WTC11 (cell line): Measurements from ENCODE around the gene PMFBP1. TPM values are rescaled to one million over a fixed set of nuclear protein-coding genes. Genes with fewer than 3 reads are reported as not detected.

Experiments used
- ATAC-seq: fragments of 200-7000 bp; cut with Tn5 transposase; 2 replicates; pipeline ENCODE4 v1.10.0; 2021; ENCODE audit warnings: mild to moderate bottlenecking, moderate library complexity
- CTCF ChIA-PET: fragments of 300-600 bp; sonication (Branson Sonifier 250); formaldehyde crosslinking; loops from one replicate; lab custom pipeline; 2021; ENCODE audit warnings: antibody characterized with exemption; lab: Charles Lee
- POLR2A ChIA-PET: fragments of 350-600 bp; sonication (Branson Sonifier 250); formaldehyde crosslinking; loops from one replicate; lab custom pipeline; 2021; ENCODE audit warnings: antibody characterized with exemption; lab: Charles Lee
- DNase-seq: peaks from one replicate; pipeline ENCODE4 v3.0.0; 2021; ENCODE audit warnings: low spot score
- H3K27ac Mint-ChIP-seq: 2 replicates; pipeline ENCODE4 v1.8.0; 2021; ENCODE audit warnings: mixed read lengths
- H3K27me3 Mint-ChIP-seq: 2 replicates; pipeline ENCODE4 v1.8.0; 2021; ENCODE audit warnings: low read depth, mild to moderate bottlenecking, moderate library complexity, mixed read lengths
- H3K36me3 Mint-ChIP-seq: 2 replicates; pipeline ENCODE4 v1.8.0; 2021; ENCODE audit warnings: mixed read lengths
- H3K4me1 Mint-ChIP-seq: 2 replicates; pipeline ENCODE4 v1.8.0; 2022; ENCODE audit warnings: mixed read lengths
- H3K4me3 Mint-ChIP-seq: 2 replicates; pipeline ENCODE4 v1.8.0; 2021; ENCODE audit warnings: mild to moderate bottlenecking, moderate library complexity, mixed read lengths
- H3K9me3 Mint-ChIP-seq: 2 replicates; pipeline ENCODE4 v1.8.0; 2021; ENCODE audit warnings: mixed read lengths
- ATF1 ChIP-seq: sonication (generic); formaldehyde crosslinking; IDR thresholded peaks from 2 replicates; pipeline ENCODE4 v1.8.1; 2023; ENCODE audit warnings: mild to moderate bottlenecking, moderate library complexity, missing genetic modification reagents
- CREB1 ChIP-seq: sonication (generic); formaldehyde crosslinking; IDR thresholded peaks from 2 replicates; pipeline ENCODE4 v1.8.0; 2023; ENCODE audit warnings: mild to moderate bottlenecking, missing genetic modification reagents
- CREM ChIP-seq: sonication (generic); formaldehyde crosslinking; IDR thresholded peaks from 2 replicates; pipeline ENCODE4 v1.8.1; 2022; ENCODE audit warnings: mild to moderate bottlenecking, missing genetic modification reagents, moderate library complexity
- ESRRA ChIP-seq: sonication (generic); formaldehyde crosslinking; IDR thresholded peaks from 2 replicates; pipeline ENCODE4 v1.8.1; 2022; ENCODE audit warnings: mild to moderate bottlenecking, missing genetic modification reagents, borderline replicate concordance
- GRHL2 ChIP-seq: fragments of 250-450 bp; sonication (Bioruptor Pico); IDR thresholded peaks from 2 replicates; pipeline ENCODE4 v1.8.0; 2022; ENCODE audit warnings: mild to moderate bottlenecking, moderate library complexity; ENCODE audit not compliant: insufficient replicate concordance, severe bottlenecking
- MYBL2 ChIP-seq: sonication (generic); formaldehyde crosslinking; IDR thresholded peaks from 2 replicates; pipeline ENCODE4 v1.8.1; 2023; ENCODE audit warnings: mild to moderate bottlenecking, moderate library complexity, missing genetic modification reagents
- NFE2L1 ChIP-seq: sonication (generic); formaldehyde crosslinking; IDR thresholded peaks from 2 replicates; pipeline ENCODE4 v1.8.1; 2023; ENCODE audit warnings: missing genetic modification reagents
- RELA ChIP-seq: sonication (generic); formaldehyde crosslinking; IDR thresholded peaks from 2 replicates; pipeline ENCODE4 v1.8.1; 2022; ENCODE audit warnings: missing genetic modification reagents, mild to moderate bottlenecking, borderline replicate concordance
- SP1 ChIP-seq: sonication (generic); formaldehyde crosslinking; conservative IDR thresholded peaks from 2 replicates; pipeline ENCODE4 v1.8.1; 2022; ENCODE audit warnings: missing genetic modification reagents
- TEAD4 ChIP-seq: sonication (generic); formaldehyde crosslinking; IDR thresholded peaks from 2 replicates; pipeline ENCODE4 v1.8.0; 2022; ENCODE audit warnings: mild to moderate bottlenecking, missing genetic modification reagents
- ZNF317 ChIP-seq: sonication (generic); formaldehyde crosslinking; IDR thresholded peaks from 2 replicates; pipeline ENCODE4 v1.8.1; 2023; ENCODE audit warnings: low read depth, mild to moderate bottlenecking, moderate library complexity, missing genetic modification reagents, borderline replicate concordance
- total RNA-seq: library from RNA; stranded (reverse); gene quantifications from 3 replicates; pipeline ENCODE4 v1.2.3, GENCODE V29; 2021
- TF ChIP-seq, protein P1 (sequence below): sonication (generic); formaldehyde crosslinking; IDR thresholded peaks from 2 replicates; pipeline ENCODE4 v1.8.0; 2022; ENCODE audit warnings: mild to moderate bottlenecking, missing genetic modification reagents
- TF ChIP-seq, protein P2 (sequence below): sonication (generic); formaldehyde crosslinking; IDR thresholded peaks from 2 replicates; pipeline ENCODE4 v1.8.1; 2023; ENCODE audit warnings: mild to moderate bottlenecking, missing genetic modification reagents
- TF ChIP-seq, protein P3 (sequence below): sonication (generic); formaldehyde crosslinking; IDR thresholded peaks from 2 replicates; pipeline ENCODE4 v1.8.1; 2022; ENCODE audit warnings: missing genetic modification reagents, borderline replicate concordance
- TF ChIP-seq, protein P4 (sequence below): sonication (generic); formaldehyde crosslinking; IDR thresholded peaks from 2 replicates; pipeline ENCODE4 v1.8.0; 2023; ENCODE audit warnings: mild to moderate bottlenecking, missing genetic modification reagents
- TF ChIP-seq, protein P5 (sequence below): sonication (generic); formaldehyde crosslinking; IDR thresholded peaks from 2 replicates; pipeline ENCODE4 v1.8.1; 2022; ENCODE audit warnings: low read depth, missing genetic modification reagents, borderline replicate concordance
- TF ChIP-seq, protein P6 (sequence below): sonication (generic); formaldehyde crosslinking; IDR thresholded peaks from 2 replicates; pipeline ENCODE4 v1.8.1; 2023; ENCODE audit warnings: mild to moderate bottlenecking, missing genetic modification reagents
- TF ChIP-seq, protein P7 (sequence below): fragments of 250-450 bp; sonication (Bioruptor Pico); IDR thresholded peaks from 2 replicates; pipeline ENCODE4 v1.9.0; 2021; ENCODE audit warnings: mild to moderate bottlenecking
- TF ChIP-seq, protein P8 (sequence below): sonication (generic); formaldehyde crosslinking; IDR thresholded peaks from 2 replicates; pipeline ENCODE4 v1.8.0; 2022; ENCODE audit warnings: mild to moderate bottlenecking, missing genetic modification reagents
- TF ChIP-seq, protein P9 (sequence below): sonication (generic); formaldehyde crosslinking; conservative IDR thresholded peaks from 2 replicates; pipeline ENCODE4 v1.8.1; 2023; ENCODE audit warnings: mild to moderate bottlenecking, low read depth, missing genetic modification reagents, moderate library complexity

PMFBP1 gene
- total RNA-seq, 1 experiment from 2014 or later: 1.9 TPM

DNA sequence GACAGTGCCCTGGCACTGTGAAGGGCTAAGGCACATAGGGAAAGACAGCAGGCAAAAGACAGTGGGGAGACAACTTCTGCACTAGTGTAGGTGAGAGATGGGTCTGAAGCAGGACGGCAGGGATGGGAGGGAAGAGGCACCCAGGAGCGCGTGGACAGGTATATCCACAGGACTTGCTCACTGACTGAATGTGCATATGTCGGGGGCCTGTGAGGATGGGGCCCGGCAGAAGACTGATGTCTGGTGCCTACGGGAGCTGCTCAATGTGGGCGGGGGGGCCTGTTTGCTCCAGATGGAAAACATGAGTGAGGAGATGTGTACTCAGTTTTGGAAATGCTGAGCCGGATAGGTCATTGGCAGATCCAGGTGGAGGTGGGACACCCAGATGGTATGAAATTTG lies 47.3 kb upstream of the PMFBP1 start:
- Mint-ChIP-seq H3K27ac (no peak overlapping the region), H3K4me1 (no peaks in the 10 kb centered on the region), H3K4me3 (no peak overlapping the region), H3K27me3 (no peaks in the 10 kb centered on the region), H3K36me3 (peaks cover 14% of the 10 kb centered on the region), H3K9me3 (peaks cover 17% of the 10 kb centered on the region)
- ATAC-seq: no peak
- TF ChIP-seq, protein P1, sequence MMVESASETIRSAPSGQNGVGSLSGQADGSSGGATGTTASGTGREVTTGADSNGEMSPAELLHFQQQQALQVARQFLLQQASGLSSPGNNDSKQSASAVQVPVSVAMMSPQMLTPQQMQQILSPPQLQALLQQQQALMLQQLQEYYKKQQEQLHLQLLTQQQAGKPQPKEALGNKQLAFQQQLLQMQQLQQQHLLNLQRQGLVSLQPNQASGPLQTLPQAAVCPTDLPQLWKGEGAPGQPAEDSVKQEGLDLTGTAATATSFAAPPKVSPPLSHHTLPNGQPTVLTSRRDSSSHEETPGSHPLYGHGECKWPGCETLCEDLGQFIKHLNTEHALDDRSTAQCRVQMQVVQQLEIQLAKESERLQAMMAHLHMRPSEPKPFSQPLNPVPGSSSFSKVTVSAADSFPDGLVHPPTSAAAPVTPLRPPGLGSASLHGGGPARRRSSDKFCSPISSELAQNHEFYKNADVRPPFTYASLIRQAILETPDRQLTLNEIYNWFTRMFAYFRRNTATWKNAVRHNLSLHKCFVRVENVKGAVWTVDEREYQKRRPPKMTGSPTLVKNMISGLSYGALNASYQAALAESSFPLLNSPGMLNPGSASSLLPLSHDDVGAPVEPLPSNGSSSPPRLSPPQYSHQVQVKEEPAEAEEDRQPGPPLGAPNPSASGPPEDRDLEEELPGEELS (CRISPR knock-in tag): no peak
- TF ChIP-seq GRHL2 (no peak), RELA (no peak), NFE2L1 (CRISPR knock-in tag) (no peak), SP1 (CRISPR knock-in tag) (no peak), CREB1 (CRISPR knock-in tag) (no peak), ZNF317 (no peak), TEAD4 (no peak), CREM (no peak), ESRRA (CRISPR knock-in tag) (no peak), ATF1 (CRISPR knock-in tag) (no peak), MYBL2 (no peak)
- TF ChIP-seq, protein P2, sequence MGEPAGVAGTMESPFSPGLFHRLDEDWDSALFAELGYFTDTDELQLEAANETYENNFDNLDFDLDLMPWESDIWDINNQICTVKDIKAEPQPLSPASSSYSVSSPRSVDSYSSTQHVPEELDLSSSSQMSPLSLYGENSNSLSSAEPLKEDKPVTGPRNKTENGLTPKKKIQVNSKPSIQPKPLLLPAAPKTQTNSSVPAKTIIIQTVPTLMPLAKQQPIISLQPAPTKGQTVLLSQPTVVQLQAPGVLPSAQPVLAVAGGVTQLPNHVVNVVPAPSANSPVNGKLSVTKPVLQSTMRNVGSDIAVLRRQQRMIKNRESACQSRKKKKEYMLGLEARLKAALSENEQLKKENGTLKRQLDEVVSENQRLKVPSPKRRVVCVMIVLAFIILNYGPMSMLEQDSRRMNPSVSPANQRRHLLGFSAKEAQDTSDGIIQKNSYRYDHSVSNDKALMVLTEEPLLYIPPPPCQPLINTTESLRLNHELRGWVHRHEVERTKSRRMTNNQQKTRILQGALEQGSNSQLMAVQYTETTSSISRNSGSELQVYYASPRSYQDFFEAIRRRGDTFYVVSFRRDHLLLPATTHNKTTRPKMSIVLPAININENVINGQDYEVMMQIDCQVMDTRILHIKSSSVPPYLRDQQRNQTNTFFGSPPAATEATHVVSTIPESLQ (CRISPR knock-in tag): no peak
- TF ChIP-seq, protein P3, sequence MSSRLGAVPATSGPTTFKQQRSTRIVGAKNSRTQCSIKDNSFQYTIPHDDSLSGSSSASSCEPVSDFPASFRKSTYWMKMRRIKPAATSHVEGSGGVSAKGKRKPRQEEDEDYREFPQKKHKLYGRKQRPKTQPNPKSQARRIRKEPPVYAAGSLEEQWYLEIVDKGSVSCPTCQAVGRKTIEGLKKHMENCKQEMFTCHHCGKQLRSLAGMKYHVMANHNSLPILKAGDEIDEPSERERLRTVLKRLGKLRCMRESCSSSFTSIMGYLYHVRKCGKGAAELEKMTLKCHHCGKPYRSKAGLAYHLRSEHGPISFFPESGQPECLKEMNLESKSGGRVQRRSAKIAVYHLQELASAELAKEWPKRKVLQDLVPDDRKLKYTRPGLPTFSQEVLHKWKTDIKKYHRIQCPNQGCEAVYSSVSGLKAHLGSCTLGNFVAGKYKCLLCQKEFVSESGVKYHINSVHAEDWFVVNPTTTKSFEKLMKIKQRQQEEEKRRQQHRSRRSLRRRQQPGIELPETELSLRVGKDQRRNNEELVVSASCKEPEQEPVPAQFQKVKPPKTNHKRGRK (CRISPR knock-in tag): no peak
- TF ChIP-seq, protein P4, sequence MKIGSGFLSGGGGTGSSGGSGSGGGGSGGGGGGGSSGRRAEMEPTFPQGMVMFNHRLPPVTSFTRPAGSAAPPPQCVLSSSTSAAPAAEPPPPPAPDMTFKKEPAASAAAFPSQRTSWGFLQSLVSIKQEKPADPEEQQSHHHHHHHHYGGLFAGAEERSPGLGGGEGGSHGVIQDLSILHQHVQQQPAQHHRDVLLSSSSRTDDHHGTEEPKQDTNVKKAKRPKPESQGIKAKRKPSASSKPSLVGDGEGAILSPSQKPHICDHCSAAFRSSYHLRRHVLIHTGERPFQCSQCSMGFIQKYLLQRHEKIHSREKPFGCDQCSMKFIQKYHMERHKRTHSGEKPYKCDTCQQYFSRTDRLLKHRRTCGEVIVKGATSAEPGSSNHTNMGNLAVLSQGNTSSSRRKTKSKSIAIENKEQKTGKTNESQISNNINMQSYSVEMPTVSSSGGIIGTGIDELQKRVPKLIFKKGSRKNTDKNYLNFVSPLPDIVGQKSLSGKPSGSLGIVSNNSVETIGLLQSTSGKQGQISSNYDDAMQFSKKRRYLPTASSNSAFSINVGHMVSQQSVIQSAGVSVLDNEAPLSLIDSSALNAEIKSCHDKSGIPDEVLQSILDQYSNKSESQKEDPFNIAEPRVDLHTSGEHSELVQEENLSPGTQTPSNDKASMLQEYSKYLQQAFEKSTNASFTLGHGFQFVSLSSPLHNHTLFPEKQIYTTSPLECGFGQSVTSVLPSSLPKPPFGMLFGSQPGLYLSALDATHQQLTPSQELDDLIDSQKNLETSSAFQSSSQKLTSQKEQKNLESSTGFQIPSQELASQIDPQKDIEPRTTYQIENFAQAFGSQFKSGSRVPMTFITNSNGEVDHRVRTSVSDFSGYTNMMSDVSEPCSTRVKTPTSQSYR (CRISPR knock-in tag): no peak
- TF ChIP-seq, protein P5, sequence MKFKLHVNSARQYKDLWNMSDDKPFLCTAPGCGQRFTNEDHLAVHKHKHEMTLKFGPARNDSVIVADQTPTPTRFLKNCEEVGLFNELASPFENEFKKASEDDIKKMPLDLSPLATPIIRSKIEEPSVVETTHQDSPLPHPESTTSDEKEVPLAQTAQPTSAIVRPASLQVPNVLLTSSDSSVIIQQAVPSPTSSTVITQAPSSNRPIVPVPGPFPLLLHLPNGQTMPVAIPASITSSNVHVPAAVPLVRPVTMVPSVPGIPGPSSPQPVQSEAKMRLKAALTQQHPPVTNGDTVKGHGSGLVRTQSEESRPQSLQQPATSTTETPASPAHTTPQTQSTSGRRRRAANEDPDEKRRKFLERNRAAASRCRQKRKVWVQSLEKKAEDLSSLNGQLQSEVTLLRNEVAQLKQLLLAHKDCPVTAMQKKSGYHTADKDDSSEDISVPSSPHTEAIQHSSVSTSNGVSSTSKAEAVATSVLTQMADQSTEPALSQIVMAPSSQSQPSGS: no peak
- TF ChIP-seq, protein P6, sequence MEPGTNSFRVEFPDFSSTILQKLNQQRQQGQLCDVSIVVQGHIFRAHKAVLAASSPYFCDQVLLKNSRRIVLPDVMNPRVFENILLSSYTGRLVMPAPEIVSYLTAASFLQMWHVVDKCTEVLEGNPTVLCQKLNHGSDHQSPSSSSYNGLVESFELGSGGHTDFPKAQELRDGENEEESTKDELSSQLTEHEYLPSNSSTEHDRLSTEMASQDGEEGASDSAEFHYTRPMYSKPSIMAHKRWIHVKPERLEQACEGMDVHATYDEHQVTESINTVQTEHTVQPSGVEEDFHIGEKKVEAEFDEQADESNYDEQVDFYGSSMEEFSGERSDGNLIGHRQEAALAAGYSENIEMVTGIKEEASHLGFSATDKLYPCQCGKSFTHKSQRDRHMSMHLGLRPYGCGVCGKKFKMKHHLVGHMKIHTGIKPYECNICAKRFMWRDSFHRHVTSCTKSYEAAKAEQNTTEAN (CRISPR knock-in tag): no peak
- TF ChIP-seq, protein P7, sequence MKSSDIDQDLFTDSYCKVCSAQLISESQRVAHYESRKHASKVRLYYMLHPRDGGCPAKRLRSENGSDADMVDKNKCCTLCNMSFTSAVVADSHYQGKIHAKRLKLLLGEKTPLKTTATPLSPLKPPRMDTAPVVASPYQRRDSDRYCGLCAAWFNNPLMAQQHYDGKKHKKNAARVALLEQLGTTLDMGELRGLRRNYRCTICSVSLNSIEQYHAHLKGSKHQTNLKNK (CRISPR knock-in tag): no peak
- TF ChIP-seq, protein P8, sequence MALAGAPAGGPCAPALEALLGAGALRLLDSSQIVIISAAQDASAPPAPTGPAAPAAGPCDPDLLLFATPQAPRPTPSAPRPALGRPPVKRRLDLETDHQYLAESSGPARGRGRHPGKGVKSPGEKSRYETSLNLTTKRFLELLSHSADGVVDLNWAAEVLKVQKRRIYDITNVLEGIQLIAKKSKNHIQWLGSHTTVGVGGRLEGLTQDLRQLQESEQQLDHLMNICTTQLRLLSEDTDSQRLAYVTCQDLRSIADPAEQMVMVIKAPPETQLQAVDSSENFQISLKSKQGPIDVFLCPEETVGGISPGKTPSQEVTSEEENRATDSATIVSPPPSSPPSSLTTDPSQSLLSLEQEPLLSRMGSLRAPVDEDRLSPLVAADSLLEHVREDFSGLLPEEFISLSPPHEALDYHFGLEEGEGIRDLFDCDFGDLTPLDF (CRISPR knock-in tag): no peak
- TF ChIP-seq, protein P9, sequence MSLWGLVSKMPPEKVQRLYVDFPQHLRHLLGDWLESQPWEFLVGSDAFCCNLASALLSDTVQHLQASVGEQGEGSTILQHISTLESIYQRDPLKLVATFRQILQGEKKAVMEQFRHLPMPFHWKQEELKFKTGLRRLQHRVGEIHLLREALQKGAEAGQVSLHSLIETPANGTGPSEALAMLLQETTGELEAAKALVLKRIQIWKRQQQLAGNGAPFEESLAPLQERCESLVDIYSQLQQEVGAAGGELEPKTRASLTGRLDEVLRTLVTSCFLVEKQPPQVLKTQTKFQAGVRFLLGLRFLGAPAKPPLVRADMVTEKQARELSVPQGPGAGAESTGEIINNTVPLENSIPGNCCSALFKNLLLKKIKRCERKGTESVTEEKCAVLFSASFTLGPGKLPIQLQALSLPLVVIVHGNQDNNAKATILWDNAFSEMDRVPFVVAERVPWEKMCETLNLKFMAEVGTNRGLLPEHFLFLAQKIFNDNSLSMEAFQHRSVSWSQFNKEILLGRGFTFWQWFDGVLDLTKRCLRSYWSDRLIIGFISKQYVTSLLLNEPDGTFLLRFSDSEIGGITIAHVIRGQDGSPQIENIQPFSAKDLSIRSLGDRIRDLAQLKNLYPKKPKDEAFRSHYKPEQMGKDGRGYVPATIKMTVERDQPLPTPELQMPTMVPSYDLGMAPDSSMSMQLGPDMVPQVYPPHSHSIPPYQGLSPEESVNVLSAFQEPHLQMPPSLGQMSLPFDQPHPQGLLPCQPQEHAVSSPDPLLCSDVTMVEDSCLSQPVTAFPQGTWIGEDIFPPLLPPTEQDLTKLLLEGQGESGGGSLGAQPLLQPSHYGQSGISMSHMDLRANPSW (CRISPR knock-in tag): no peak
- ChIA-PET CTCF (no interaction called here), POLR2A (no interaction called here)
- no peak for DNase-seq
